AG10803 (cell line): ENCODE measurements around the gene ZNF19.
"Not testable (repeated sequence)": the region's sequence is repeated elsewhere in the genome, so short reads cannot be mapped to it uniquely, and the experiment has no call there.

Experiments
- DNase-seq: peaks from one replicate; pipeline ENCODE4 v3.0.0; 2010; ENCODE audit warnings: low read depth
- H3K4me3 ChIP-seq: 2 replicates; pipeline ENCODE4 v1.5.1; 2011; ENCODE audit warnings: mild to moderate bottlenecking, low read length, control low read depth
- TF ChIP-seq, protein P1 (sequence below): conservative IDR thresholded peaks from 2 replicates; pipeline ENCODE4 v1.5.1; 2011; ENCODE audit warnings: mild to moderate bottlenecking, low read length, control low read depth, inconsistent platforms

Gene ZNF19

DNA sequence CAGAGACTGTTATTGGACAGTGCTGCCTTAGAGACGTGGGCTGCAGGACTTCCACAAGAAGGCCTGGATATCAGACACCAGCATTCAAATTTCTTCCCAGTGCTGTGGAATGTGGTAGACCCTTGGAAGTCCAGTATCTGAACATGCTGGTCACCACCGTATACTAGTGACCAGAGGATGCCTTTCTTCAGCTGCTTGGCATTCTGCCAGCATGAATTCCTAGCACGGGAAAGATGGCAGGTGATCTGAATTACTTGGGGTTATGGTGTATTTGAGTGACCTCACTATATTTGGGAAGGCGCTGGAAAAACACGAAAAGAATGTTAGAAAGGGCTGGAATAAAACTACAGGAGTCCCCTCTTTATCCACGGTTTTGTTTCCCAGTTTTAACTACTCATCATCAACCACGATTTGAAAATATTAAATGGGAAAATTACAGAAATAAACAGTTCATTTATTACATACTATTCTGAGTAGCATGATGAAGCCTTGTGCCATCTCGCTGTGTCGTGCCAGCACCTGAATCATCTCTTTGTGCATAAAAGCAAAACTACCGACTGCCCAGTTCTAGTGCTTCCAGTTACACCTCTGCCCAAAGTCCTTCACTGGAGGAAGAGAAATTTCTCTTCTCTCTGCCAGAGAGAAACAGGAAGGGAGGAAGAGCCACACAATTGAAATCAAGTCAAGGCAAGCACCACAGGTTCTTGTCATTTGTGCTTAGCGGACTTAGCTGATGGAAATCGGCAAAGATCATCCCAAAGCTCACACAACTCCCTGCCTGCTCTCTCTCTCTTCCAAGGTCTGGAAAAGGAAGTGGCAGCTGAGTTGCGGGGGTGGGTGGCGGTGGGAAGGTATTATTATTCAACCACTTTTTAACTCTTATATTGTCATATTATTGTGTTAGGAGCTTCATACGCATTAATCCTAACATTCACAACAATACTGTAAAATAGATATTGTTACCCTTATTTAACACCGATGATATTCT, 35.7 kb upstream of the ZNF19 start:
- H3K4me3 ChIP-seq: no peak overlapping the region
- TF ChIP-seq, protein P1, sequence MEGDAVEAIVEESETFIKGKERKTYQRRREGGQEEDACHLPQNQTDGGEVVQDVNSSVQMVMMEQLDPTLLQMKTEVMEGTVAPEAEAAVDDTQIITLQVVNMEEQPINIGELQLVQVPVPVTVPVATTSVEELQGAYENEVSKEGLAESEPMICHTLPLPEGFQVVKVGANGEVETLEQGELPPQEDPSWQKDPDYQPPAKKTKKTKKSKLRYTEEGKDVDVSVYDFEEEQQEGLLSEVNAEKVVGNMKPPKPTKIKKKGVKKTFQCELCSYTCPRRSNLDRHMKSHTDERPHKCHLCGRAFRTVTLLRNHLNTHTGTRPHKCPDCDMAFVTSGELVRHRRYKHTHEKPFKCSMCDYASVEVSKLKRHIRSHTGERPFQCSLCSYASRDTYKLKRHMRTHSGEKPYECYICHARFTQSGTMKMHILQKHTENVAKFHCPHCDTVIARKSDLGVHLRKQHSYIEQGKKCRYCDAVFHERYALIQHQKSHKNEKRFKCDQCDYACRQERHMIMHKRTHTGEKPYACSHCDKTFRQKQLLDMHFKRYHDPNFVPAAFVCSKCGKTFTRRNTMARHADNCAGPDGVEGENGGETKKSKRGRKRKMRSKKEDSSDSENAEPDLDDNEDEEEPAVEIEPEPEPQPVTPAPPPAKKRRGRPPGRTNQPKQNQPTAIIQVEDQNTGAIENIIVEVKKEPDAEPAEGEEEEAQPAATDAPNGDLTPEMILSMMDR: no peak
- DNase-seq: no peak

DNA sequence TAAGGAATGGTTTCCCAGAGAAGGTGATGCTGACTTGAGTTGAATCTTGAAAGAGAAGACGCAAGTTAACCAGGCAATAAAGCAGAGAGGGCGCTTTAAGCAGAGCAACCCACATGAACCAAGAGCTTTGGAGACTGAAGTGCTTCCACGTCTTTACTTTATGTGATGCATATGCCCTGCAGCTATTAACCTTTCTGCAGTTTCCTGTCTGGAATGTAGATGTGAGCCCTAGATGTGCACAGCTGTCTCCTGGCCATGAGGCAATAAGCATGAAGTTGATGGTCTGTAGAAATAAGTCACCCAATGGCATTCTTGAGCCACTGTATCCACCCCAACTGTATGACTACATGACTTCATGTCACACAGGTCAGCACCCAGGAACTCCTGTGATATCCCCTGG, 31.4 kb upstream of the ZNF19 start:
- DNase-seq: no peak
- no peak overlapping the region for H3K4me3 ChIP-seq
- TF ChIP-seq, protein P1: no peak

DNA sequence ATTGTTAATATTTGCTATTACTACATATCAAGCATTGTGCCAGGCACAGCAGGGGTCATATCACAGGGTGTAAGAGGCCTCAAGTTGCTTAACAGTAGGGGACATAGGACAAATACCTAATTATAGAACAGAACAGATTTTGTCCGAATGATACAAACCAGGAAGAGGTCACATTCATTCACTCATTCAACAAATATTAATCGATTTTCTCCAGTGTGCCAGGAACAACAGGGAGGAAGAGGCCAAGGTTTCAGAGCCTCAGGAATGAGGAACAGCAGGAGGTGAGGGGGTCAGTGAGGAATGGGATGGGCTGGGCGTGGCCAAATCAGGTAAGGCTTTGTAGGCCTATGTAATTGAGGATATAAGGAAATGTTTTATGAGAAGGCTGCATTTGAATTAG, 25.9 kb upstream of the ZNF19 start:
- no peak overlapping the region for H3K4me3 ChIP-seq
- DNase-seq: no peak
- TF ChIP-seq, protein P1: no peak

DNA sequence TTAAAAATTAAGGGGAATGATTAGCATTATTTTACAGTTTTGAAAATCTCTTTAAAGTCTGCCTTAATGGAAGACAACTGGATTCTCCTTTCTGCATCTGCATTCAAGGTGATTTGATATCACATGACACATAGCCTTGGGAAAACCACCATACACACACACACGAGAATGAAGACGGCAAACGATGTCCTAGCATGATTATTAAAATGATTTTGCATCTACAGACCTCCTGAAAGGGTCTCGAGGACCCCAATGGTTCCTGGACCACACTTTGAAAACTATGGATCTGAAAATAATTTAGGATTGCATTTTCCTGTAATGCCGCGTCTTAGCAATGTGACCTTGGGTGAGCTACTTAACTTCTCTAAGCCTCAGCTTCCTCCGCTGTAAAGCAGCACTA, 25.4 kb upstream of the ZNF19 start:
- H3K4me3 ChIP-seq: no peak overlapping the region
- TF ChIP-seq, protein P1: no peak
- DNase-seq: no peak

DNA sequence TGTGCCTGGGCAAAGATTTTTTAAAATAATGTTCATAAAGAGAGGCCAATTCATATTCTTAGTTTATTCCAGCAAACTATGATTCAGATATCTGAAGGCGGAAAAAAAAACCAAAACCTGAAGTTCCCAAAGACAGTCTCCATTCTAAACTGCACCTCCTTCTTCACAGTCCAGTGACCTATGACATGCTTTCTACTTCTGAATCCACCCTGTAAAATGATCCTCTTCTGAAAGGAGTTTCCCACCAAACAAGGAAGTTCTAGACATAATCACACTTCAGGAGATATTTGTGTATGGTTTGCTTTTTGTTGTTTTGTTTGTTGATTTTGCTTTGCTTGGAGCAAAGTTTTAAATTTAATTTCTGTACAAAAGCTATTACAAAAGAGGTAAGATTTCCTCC, 24.2 kb upstream of the ZNF19 start:
- no peak overlapping the region for H3K4me3 ChIP-seq

DNA sequence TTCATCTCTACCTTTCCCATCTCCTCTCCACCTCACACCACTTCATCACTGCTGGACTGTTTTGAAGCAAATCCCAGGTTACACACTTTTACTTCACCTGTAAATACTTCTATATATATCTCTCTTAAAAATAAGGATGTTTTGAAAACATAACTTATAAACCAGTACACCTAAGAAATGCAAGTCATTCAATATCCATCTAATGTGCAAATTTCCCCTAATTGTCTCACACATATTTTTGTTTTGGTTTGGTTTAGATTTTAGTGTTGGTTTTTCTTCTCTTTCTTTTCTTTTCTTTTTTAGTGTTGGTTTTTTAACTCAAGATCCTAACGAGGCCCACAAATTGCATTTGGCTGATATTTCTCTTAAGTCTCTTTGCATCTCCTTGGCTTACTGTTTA, 17.9 kb upstream of the ZNF19 start:
- TF ChIP-seq, protein P1: no peak
- H3K4me3 ChIP-seq: no peak overlapping the region
- no peak for DNase-seq

More for the DNA sequence above, 24.2 kb upstream of the ZNF19 start:
- DNase-seq: no peak
- TF ChIP-seq, protein P1: no peak

DNA sequence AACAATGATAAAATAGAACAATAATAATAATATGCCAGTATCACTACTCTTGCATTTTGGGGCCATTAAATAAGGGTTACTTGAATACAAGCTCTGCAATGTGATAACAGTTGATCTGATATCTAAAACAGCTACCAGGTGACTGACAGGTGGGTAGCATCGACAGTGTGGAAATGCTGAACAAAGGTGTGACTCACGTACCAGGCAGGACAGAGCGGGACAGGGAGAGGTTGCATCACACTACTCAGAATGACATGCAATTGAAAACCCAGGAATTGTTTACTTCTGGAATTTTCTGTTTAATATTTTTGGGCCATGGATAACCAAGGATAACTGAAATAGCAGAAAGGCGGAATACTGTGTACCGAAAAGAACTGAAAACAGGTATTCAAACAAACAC, 15.8 kb upstream of the ZNF19 start:
- DNase-seq: no peak
- no peak overlapping the region for H3K4me3 ChIP-seq
- TF ChIP-seq, protein P1: no peak

DNA sequence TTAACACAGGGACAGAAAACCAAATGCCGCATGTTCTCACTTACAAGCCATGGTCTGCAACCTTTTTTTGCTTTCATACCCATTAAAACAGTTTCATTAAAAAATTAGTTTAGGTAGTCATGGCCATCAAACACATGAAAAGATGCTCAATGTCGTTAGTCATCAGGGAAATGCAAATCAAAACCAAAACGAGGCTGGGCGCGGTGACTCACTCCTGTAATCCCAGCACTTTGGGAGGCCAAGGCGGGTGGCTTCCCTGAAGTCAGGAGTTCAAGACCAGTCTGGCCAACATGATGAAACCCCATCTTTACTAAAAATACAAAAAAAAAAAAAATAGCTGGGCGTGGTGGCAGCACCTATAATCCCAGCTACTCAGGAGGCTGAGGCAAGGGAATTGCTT, 14.9 kb upstream of the ZNF19 start:
- DNase-seq, H3K4me3 ChIP-seq: not testable (repeated sequence)
